Bronchial epithelial cell (primary cell): ENCODE measurements around the gene SNTG2. TPM values are rescaled to one million over a fixed set of nuclear protein-coding genes. Genes with fewer than 3 reads are reported as not detected.
"Not testable (repeated sequence)": the region's sequence is repeated elsewhere in the genome, so short reads cannot be mapped to it uniquely, and the experiment has no call there.

Experiments used
- DNase-seq: peaks from one replicate; pipeline ENCODE4 v3.0.0-alpha.2; 2010; ENCODE audit warnings: low read depth
- FAIRE-seq: peaks from 2 replicates; lab custom pipeline; 2011; peaks lifted over from hg19 to GRCh38; lab: Jason Lieb, UNC
- H3K27me3 ChIP-seq: 2 replicates; pipeline ENCODE4 v1.5.1; 2011; ENCODE audit warnings: low read length; ENCODE audit not compliant: control insufficient read depth, insufficient read depth
- H3K36me3 ChIP-seq: 2 replicates; pipeline ENCODE4 v1.5.1; 2011; ENCODE audit warnings: low read length; ENCODE audit not compliant: control insufficient read depth, insufficient read depth
- H3K4me3 ChIP-seq: 2 replicates; pipeline ENCODE4 v1.5.1; 2011; ENCODE audit warnings: mild to moderate bottlenecking, low read depth, low read length, control low read depth
- total RNA-seq: library from RNA; depleted of rRNA; stranded (reverse); fragments of >200 nt; gene quantifications from 2 replicates; pipeline ENCODE4 v1.2.1, GENCODE V29; 2014
- TF ChIP-seq, protein P1 (sequence below): IDR thresholded peaks from 2 replicates; pipeline ENCODE4 v1.5.1; 2011; ENCODE audit warnings: mild to moderate bottlenecking, moderate library complexity, low read length, control low read depth, inconsistent platforms; ENCODE audit not compliant: insufficient read depth, severe bottlenecking

SNTG2 gene
- total RNA-seq, 1 donor from 2014 or later = not detected

GRCh38 chr2:1223791-1224190, 273.1 kb downstream of the SNTG2 start:
- no peaks in the 10 kb centered on the region for H3K36me3 ChIP-seq
- no peak overlapping the region for H3K4me3 ChIP-seq
- TF ChIP-seq, protein P1, sequence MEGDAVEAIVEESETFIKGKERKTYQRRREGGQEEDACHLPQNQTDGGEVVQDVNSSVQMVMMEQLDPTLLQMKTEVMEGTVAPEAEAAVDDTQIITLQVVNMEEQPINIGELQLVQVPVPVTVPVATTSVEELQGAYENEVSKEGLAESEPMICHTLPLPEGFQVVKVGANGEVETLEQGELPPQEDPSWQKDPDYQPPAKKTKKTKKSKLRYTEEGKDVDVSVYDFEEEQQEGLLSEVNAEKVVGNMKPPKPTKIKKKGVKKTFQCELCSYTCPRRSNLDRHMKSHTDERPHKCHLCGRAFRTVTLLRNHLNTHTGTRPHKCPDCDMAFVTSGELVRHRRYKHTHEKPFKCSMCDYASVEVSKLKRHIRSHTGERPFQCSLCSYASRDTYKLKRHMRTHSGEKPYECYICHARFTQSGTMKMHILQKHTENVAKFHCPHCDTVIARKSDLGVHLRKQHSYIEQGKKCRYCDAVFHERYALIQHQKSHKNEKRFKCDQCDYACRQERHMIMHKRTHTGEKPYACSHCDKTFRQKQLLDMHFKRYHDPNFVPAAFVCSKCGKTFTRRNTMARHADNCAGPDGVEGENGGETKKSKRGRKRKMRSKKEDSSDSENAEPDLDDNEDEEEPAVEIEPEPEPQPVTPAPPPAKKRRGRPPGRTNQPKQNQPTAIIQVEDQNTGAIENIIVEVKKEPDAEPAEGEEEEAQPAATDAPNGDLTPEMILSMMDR = no peak
- DNase-seq = no peak
- FAIRE-seq = no peak
- H3K27me3 ChIP-seq = no peaks in the 10 kb centered on the region

GRCh38 chr2:1224901-1225300, 274.3 kb downstream of the SNTG2 start:
- FAIRE-seq (no peak), DNase-seq (peak; percentile 13)
- H3K4me3 ChIP-seq = no peak overlapping the region
- no peaks in the 10 kb centered on the region for H3K27me3 ChIP-seq
- TF ChIP-seq, protein P1 = no peak
- H3K36me3 ChIP-seq = no peaks in the 10 kb centered on the region

GRCh38 chr2:1226766-1227165, 276.1 kb downstream of the SNTG2 start:
- no peak for FAIRE-seq
- Histone ChIP-seq H3K36me3 (no peaks in the 10 kb centered on the region), H3K27me3 (no peaks in the 10 kb centered on the region), H3K4me3 (no peak overlapping the region)
- no peak for DNase-seq
- TF ChIP-seq, protein P1 = no peak

GRCh38 chr2:1227274-1227900, 276.7 kb downstream of the SNTG2 start:
- Histone ChIP-seq H3K27me3 (no peaks in the 10 kb centered on the region), H3K4me3 (no peak overlapping the region), H3K36me3 (no peaks in the 10 kb centered on the region)
- no peak for FAIRE-seq
- DNase-seq = no peak
- TF ChIP-seq, protein P1 = no peak

DNA sequence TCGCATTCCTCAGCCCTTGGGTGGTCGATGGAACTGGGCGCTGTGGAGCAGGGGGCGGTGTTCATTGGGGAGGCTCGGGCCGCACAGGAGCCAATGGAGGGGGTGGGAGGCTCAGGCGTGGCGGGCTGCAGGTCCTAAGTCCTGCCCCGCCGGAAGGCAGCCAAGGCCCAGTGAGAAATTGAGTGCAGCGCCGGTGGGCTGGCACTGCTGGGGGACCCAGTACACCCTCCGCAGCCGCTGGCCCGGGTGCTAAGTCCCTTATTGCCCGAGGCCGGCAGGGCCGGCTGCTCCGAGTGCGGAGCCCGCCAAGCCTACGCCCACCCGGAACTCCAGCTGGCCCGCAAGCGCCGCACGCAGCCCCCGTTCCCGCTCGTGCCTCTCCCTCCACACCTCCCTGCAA, 278.9 kb downstream of the SNTG2 start:
- H3K27me3 ChIP-seq, FAIRE-seq, H3K36me3 ChIP-seq, H3K4me3 ChIP-seq, DNase-seq: not testable (repeated sequence)

GRCh38 chr2:1230155-1230893, 279.7 kb downstream of the SNTG2 start:
- DNase-seq = no peak
- H3K4me3 ChIP-seq = no peak overlapping the region
- no peaks in the 10 kb centered on the region for H3K36me3 ChIP-seq
- no peaks in the 10 kb centered on the region for H3K27me3 ChIP-seq
- FAIRE-seq = no peak
- TF ChIP-seq, protein P1 = no peak
